Gastrocnemius medialis (tissue), 4 donors: Measurements from ENCODE around the gene MEIOSIN. TPM values are rescaled to one million over a fixed set of nuclear protein-coding genes. Genes with fewer than 3 reads are reported as not detected.

ENCODE experiments used
- ATAC-seq, 2 donors: fragments of 150-250 bp; one replicate each; pipeline ENCODE4 v1.9.1; 2016
- DNase-seq, 2 donors: peaks; one replicate each; pipeline ENCODE4 v3.0.0-alpha.2; 2019
- H3K27ac ChIP-seq, 4 donors: fragments of 200-600 bp; sonication (generic); 1 replicate in 1 of 4; 2 replicates in 3 of 4; pipeline ENCODE4 v1.5.1; 2016 to 2018; ENCODE audit warnings: mild to moderate bottlenecking in 2 of 4, moderate library complexity in 1 of 4
- H3K27me3 ChIP-seq, 3 donors: fragments of 200-600 bp; sonication (generic) in 2 of 3; 1 replicate in 1 of 3; 2 replicates in 2 of 3; pipeline versions ENCODE4 v1.5.1 to v1.6.0; 2016 to 2019; ENCODE audit warnings: mild to moderate bottlenecking in 1 of 3, moderate library complexity in 1 of 3
- H3K36me3 ChIP-seq, 2 donors: fragments of 200-600 bp; sonication (generic) in 1 of 2; one replicate each; pipeline ENCODE4 v1.5.1; 2017 to 2018
- H3K4me1 ChIP-seq, 2 donors: fragments of 200-600 bp; sonication (generic) in 1 of 2; one replicate each; pipeline ENCODE4 v1.5.1; 2016 to 2017; ENCODE audit warnings: mild to moderate bottlenecking in 2 of 2
- H3K4me3 ChIP-seq, 4 donors: fragments of 200-600 bp; sonication (generic) in 3 of 4; 1 replicate in 1 of 4; 2 replicates in 3 of 4; pipeline ENCODE4 v1.5.1; 2016 to 2019; ENCODE audit warnings: mild to moderate bottlenecking in 2 of 4
- H3K9me3 ChIP-seq, 3 donors: fragments of 200-600 bp; sonication (generic) in 2 of 3; 1 replicate in 1 of 3; 2 replicates in 2 of 3; pipeline ENCODE4 v1.5.1; 2016 to 2019
- POLR2A ChIP-seq, 2 donors: fragments of 450-650 bp; IDR thresholded peaks; one replicate each; pipeline ENCODE4 v1.6.1; 2017; ENCODE audit warnings: antibody characterized with exemption in 2 of 2, mild to moderate bottlenecking in 2 of 2, moderate library complexity in 2 of 2
- in situ Hi-C, 4 donors: fragments of 200-750 bp; cut with MboI; loops; one replicate each; pipeline versions ENCODE4 v1.15.0 to v1.8.0; 2017; ENCODE audit warnings: low sequenced_read_pairs in 4 of 4
- intact Hi-C: fragments of 100-400 bp; cut with DNase I; formaldehyde crosslinking; loops from one replicate; pipeline ENCODE4 v1.15.1; 2023; ENCODE audit warnings: low total_unique reads
- total RNA-seq, 4 donors: library from RNA; depleted of rRNA; stranded (reverse); fragments of >200 nt; gene quantifications; one replicate each; pipeline versions ENCODE4 v1.1.0 to v1.2.3, GENCODE V29; 2016
- TF ChIP-seq, protein P1 (sequence below), 5 experiments: fragments of 450-650 bp in 3 of 5; fragments of 200-600 bp in 2 of 5; sonication (generic) in 2 of 5; IDR thresholded peaks in 4 of 5; conservative IDR thresholded peaks in 1 of 5; 1 replicate in 4 of 5; 2 replicates in 1 of 5; pipeline ENCODE4 v1.5.1; 2016 to 2019; ENCODE audit warnings: antibody characterized with exemption in 5 of 5, mild to moderate bottlenecking in 3 of 5, moderate library complexity in 3 of 5

MEIOSIN gene
- total RNA-seq, 4 donors from 2014 or later: not detected

- Histone ChIP-seq H3K4me1 (peaks cover 48 to 70% of the 10 kb centered on the region in 2 donors), H3K9me3 (no peaks in the 10 kb centered on the region), H3K27ac (no peak overlapping the region), H3K36me3 (peaks cover 0 to 17% of the 10 kb centered on the region in 2 donors), H3K27me3 (no peaks in the 10 kb centered on the region), H3K4me3 (no peak overlapping the region)
- no peak for DNase-seq
- intact Hi-C loops (loop anchor here (10.0 kb wide), 1 partner anchor 462 kb away; the partner anchor contains the start of gene CKM), in situ Hi-C loops (no loop called here)
- TF ChIP-seq POLR2A (IDR thresholded peaks at IDR 0.05): no peak
- TF ChIP-seq, protein P1, sequence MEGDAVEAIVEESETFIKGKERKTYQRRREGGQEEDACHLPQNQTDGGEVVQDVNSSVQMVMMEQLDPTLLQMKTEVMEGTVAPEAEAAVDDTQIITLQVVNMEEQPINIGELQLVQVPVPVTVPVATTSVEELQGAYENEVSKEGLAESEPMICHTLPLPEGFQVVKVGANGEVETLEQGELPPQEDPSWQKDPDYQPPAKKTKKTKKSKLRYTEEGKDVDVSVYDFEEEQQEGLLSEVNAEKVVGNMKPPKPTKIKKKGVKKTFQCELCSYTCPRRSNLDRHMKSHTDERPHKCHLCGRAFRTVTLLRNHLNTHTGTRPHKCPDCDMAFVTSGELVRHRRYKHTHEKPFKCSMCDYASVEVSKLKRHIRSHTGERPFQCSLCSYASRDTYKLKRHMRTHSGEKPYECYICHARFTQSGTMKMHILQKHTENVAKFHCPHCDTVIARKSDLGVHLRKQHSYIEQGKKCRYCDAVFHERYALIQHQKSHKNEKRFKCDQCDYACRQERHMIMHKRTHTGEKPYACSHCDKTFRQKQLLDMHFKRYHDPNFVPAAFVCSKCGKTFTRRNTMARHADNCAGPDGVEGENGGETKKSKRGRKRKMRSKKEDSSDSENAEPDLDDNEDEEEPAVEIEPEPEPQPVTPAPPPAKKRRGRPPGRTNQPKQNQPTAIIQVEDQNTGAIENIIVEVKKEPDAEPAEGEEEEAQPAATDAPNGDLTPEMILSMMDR (IDR thresholded peaks at IDR 0.05 in 4 of 5, conservative IDR thresholded peaks at IDR 0.05 in 1 of 5): no peak
- ATAC-seq: no peak
These were observed 53.3 kb downstream of the MEIOSIN start for GRCh38 chr19:45786533-45786894.

GRCh38 chr19:45789035-45789786, 56.0 kb downstream of the MEIOSIN start:
- no peak overlapping the region for H3K4me3 ChIP-seq
- no peaks in the 10 kb centered on the region for H3K27me3 ChIP-seq
- H3K27ac ChIP-seq: peak overlapping the region; percentile 57 to 74 (median 70)
- intact Hi-C loops (loop anchor here (10.0 kb wide), 1 partner anchor 464 kb away; the partner anchor contains the start of gene CKM), in situ Hi-C loops (no loop called here)
- peaks cover 46 to 56% of the 10 kb centered on the region in 2 donors for H3K4me1 ChIP-seq
- H3K36me3 ChIP-seq: peaks cover 0 to 17% of the 10 kb centered on the region in 2 donors
- TF ChIP-seq, protein P1 (IDR thresholded peaks at IDR 0.05 in 4 of 5, conservative IDR thresholded peaks at IDR 0.05 in 1 of 5): no peak
- no peak for TF ChIP-seq POLR2A (IDR thresholded peaks at IDR 0.05)
- peak; percentile 53 to 87 for DNase-seq
- no peaks in the 10 kb centered on the region for H3K9me3 ChIP-seq
- ATAC-seq: peak; percentile 72 to 76

DNA sequence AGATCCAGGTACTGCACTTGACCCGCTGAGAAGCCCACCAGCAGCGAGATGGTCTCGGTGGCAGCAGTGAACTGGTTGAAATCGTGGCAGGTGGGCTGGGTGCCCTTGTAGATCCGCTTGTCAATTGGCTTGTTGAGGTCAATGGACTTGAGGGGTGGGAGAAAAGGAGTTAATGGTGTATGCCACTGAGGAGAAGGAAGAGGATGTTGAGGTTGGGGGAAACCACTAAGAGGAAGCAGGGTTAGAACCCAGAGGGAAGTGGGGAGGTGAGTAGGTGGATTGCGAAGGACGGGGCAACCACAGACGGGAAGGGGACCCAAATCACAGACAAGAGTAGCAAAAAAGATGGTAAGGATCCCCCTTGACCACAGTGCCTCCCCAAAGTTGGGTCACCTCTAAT, 57.7 kb downstream of the MEIOSIN start:
- in situ Hi-C loops (no loop called here), intact Hi-C loops (no loop called here)
- TF ChIP-seq, protein P1 (IDR thresholded peaks at IDR 0.05 in 4 of 5, conservative IDR thresholded peaks at IDR 0.05 in 1 of 5): no peak
- TF ChIP-seq POLR2A (IDR thresholded peaks at IDR 0.05): no peak
- Histone ChIP-seq H3K4me3 (no peak overlapping the region), H3K4me1 (peaks cover 30 to 38% of the 10 kb centered on the region in 2 donors), H3K27ac (no peak overlapping the region), H3K27me3 (no peaks in the 10 kb centered on the region), H3K36me3 (peaks cover 0 to 17% of the 10 kb centered on the region in 2 donors), H3K9me3 (no peaks in the 10 kb centered on the region)
- DNase-seq (no peak), ATAC-seq (no peak)

DNA sequence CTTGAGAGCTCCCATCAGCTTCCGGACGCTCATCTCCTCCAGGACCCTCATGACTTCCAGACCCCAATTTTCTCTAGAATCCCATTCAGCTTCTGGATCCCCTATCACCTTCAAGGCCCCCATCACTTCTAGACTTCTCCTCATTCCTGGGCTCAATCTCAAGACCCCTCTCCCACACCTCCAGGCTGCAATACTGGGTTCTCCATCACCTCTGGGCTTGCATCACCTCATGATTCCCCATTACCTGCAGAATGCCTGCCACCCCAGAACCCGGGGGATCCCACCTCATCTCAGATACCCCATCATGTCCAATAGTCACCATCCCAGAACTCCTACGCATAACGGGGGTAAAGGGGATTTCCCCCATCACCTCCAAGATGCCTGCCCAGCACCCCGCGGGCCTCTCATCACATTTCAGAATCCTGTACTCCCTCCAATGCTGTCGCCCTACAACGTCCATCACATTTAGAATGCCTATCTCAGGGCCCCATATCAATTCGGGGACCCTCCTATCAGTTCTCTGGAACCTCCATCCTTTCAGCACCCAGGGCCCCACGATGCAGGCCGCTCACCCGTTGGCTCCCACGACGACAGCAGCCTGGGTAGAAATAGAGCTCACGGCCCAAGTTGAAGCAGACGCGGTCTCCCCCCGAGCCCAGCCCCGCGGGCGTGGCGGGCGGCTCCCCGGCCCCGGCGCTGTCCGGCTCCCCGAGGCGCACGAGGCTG, 58.7 kb downstream of the MEIOSIN start:
- Histone ChIP-seq H3K4me3 (peak overlapping the region; percentile 63 to 69 (median 64)), H3K27me3 (no peaks in the 10 kb centered on the region), H3K36me3 (peaks cover 0 to 17% of the 10 kb centered on the region in 2 donors), H3K4me1 (peaks cover 30 to 33% of the 10 kb centered on the region in 2 donors), H3K9me3 (no peaks in the 10 kb centered on the region), H3K27ac (peak overlapping the region; percentile 57 to 84 (median 76))
- intact Hi-C loops (loop anchor here (1.0 kb wide), 2 partner anchors 9 to 22 kb away; no protein-coding TSS in a partner anchor), in situ Hi-C loops (no loop called here)
- TF ChIP-seq, protein P1 (IDR thresholded peaks at IDR 0.05 in 4 of 5, conservative IDR thresholded peaks at IDR 0.05 in 1 of 5): no peak
- TF ChIP-seq POLR2A (IDR thresholded peaks at IDR 0.05): no peak
- no peak for DNase-seq
- no peak for ATAC-seq
